Trophoblast cell (in vitro differentiated cells and primary cell): ENCODE results near the gene TBC1D7.

Source experiments
- DNase-seq, 2 donors: peaks; one replicate each; pipeline ENCODE4 v3.0.0-alpha.2; 2016
- H2AFZ ChIP-seq: 2 replicates; pipeline ENCODE4 v1.6.1; 2013; ENCODE audit warnings: low read length, moderate library complexity, mild to moderate bottlenecking; ENCODE audit not compliant: insufficient read depth, poor library complexity
- H2AK5ac ChIP-seq: 2 replicates; pipeline ENCODE4 v1.6.1; 2013; ENCODE audit warnings: mild to moderate bottlenecking, low read length
- H2BK120ac ChIP-seq: 2 replicates; pipeline ENCODE4 v1.6.1; 2013; ENCODE audit warnings: low read length, mild to moderate bottlenecking, moderate library complexity; ENCODE audit not compliant: insufficient read depth, poor library complexity
- H2BK12ac ChIP-seq: 2 replicates; pipeline ENCODE4 v1.6.1; 2013; ENCODE audit warnings: mild to moderate bottlenecking, low read length, moderate library complexity
- H2BK5ac ChIP-seq: 2 replicates; pipeline ENCODE4 v1.6.1; 2013; ENCODE audit warnings: low read length, low read depth, moderate library complexity, mild to moderate bottlenecking; ENCODE audit not compliant: poor library complexity
- H3K14ac ChIP-seq: 2 replicates; pipeline ENCODE4 v1.6.1; 2013; ENCODE audit warnings: mild to moderate bottlenecking, low read length
- H3K18ac ChIP-seq: 2 replicates; pipeline ENCODE4 v1.6.1; 2013; ENCODE audit warnings: mild to moderate bottlenecking, low read length
- H3K23ac ChIP-seq: 2 replicates; pipeline ENCODE4 v1.6.1; 2013; ENCODE audit warnings: low read length
- H3K27ac ChIP-seq: 2 replicates; pipeline ENCODE4 v1.5.1; 2013; ENCODE audit warnings: low read depth, mild to moderate bottlenecking, inconsistent platforms, low read length, moderate library complexity
- H3K27me3 ChIP-seq: 2 replicates; pipeline ENCODE4 v1.6.1; 2013; ENCODE audit warnings: inconsistent platforms, mild to moderate bottlenecking, low read length, moderate library complexity; ENCODE audit not compliant: insufficient read depth
- H3K36me3 ChIP-seq, 2 experiments: 1 replicate in 1 of 2; 2 replicates in 1 of 2; pipeline ENCODE4 v1.6.1; 2013; ENCODE audit warnings: low read length in 2 of 2, mild to moderate bottlenecking in 2 of 2, moderate library complexity in 1 of 2; ENCODE audit not compliant: insufficient read depth in 2 of 2, control insufficient read depth in 1 of 2
- H3K4ac ChIP-seq: 2 replicates; pipeline ENCODE4 v1.6.1; 2013; ENCODE audit warnings: low read depth, mild to moderate bottlenecking, low read length, moderate library complexity
- H3K4me1 ChIP-seq, 2 experiments: 1 replicate in 1 of 2; 2 replicates in 1 of 2; pipeline ENCODE4 v1.6.1; 2013; ENCODE audit warnings: low read length in 2 of 2, mild to moderate bottlenecking in 2 of 2, moderate library complexity in 1 of 2; ENCODE audit not compliant: insufficient read depth in 2 of 2, control insufficient read depth in 1 of 2
- H3K4me2 ChIP-seq: 2 replicates; pipeline ENCODE4 v1.6.1; 2013; ENCODE audit warnings: inconsistent platforms, mild to moderate bottlenecking, low read length, moderate library complexity
- H3K4me3 ChIP-seq: 2 replicates; pipeline ENCODE4 v1.5.1; 2013; ENCODE audit warnings: mild to moderate bottlenecking, low read depth, low read length, inconsistent platforms
- H3K79me1 ChIP-seq: one replicate; pipeline ENCODE4 v1.6.1; 2013; ENCODE audit warnings: low read length
- H3K79me2 ChIP-seq: 2 replicates; pipeline ENCODE4 v1.6.1; 2013; ENCODE audit warnings: low read length, mild to moderate bottlenecking; ENCODE audit not compliant: control insufficient read depth, insufficient read depth, poor library complexity
- H3K9ac ChIP-seq: 2 replicates; pipeline ENCODE4 v1.6.1; 2013; ENCODE audit warnings: mild to moderate bottlenecking, low read length
- H3K9me3 ChIP-seq: 2 replicates; pipeline ENCODE4 v1.6.1; 2013; ENCODE audit warnings: low read depth, mild to moderate bottlenecking, control low read depth, inconsistent platforms, low read length; ENCODE audit not compliant: insufficient read depth
- H4K12ac ChIP-seq: 2 replicates; pipeline ENCODE4 v1.6.1; 2013; ENCODE audit warnings: low read depth, mild to moderate bottlenecking, low read length, moderate library complexity
- H4K8ac ChIP-seq: 2 replicates; pipeline ENCODE4 v1.6.1; 2013; ENCODE audit warnings: low read depth, mild to moderate bottlenecking, low read length, moderate library complexity
- H4K91ac ChIP-seq: one replicate; pipeline ENCODE4 v1.6.1; 2013; ENCODE audit warnings: low read depth, mild to moderate bottlenecking, low read length, moderate library complexity
- WGBS: extraction: QIAGEN DNeasy Blood & Tissue Kit; methylation state at CpG from one replicate; pipeline ENCODE4 v1.1.7; 2013; ENCODE audit warnings: missing lambda C conversion rate; ENCODE audit not compliant: insufficient read length, insufficient coverage; ENCODE audit errors: extremely low coverage; 5-methylcytosine and 5-hydroxymethylcytosine counted together

Gene TBC1D7

DNA sequence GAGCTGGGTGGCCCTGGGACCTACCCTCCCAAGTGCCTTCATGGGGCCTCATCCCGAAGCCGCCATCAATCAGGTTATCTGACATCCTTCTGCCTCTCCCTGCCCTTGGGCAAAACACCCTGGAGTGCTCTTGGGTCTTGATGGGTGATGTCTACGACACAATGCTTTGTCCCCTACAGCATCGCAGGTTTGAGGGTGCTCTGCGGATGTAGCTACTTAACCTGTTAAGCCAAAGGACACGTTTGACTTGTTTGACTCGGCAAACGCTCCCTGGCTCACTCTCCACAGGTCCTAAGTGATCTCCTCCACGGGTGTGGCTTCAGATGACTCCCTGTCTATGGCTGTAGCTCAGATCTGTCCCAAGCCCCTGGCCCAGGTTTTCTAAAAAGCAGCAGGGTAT, 35.6 kb downstream of the TBC1D7 start:
- H2AFZ ChIP-seq = no peak overlapping the region
- no peak overlapping the region for H3K23ac ChIP-seq
- H3K18ac ChIP-seq = no peak overlapping the region
- H3K36me3 ChIP-seq = peaks cover 35 to 45% of the 10 kb centered on the region in 2 experiments
- H3K4me3 ChIP-seq = no peak overlapping the region
- H3K4me1 ChIP-seq = no peaks in the 10 kb centered on the region
- no peak overlapping the region for H2AK5ac ChIP-seq
- H2BK5ac ChIP-seq = no peak overlapping the region
- H3K79me1 ChIP-seq = no peaks in the 10 kb centered on the region
- H3K27ac ChIP-seq = no peak overlapping the region
- no peak overlapping the region for H4K8ac ChIP-seq
- H4K12ac ChIP-seq = no peak overlapping the region
- no peak overlapping the region for H2BK12ac ChIP-seq
- WGBS = no CpG with 5 or more reads among the region's 9 CpGs
- H4K91ac ChIP-seq = no peak overlapping the region
- peaks cover 5% of the 10 kb centered on the region for H3K9me3 ChIP-seq
- H3K79me2 ChIP-seq = no peaks in the 10 kb centered on the region
- H2BK120ac ChIP-seq = no peak overlapping the region
- no peak overlapping the region for H3K9ac ChIP-seq
- H3K14ac ChIP-seq = no peak overlapping the region
- DNase-seq = no peak
- no peak overlapping the region for H3K4me2 ChIP-seq
- no peaks in the 10 kb centered on the region for H3K27me3 ChIP-seq
- no peak overlapping the region for H3K4ac ChIP-seq

DNA sequence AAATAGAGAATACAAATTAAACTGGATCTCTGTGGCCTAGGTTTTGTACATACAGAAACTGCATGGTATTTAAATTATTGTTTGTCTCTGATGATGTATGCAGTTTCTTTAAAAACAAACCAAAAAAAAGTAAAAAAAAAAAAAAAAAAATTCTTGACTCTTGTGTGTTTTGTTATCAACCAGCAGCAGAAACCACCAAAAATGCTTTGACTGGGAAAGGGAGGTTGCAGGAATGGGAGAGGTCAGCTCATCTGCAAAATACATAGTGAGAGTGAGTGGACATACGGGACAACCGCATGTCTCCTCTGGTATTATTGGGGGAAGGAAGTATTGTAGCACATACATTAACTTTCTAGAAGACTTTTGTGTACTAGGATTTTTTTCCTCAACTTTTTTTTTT, 38.0 kb downstream of the TBC1D7 start:
- no peak for DNase-seq
- H3K36me3 ChIP-seq = peaks cover 33 to 40% of the 10 kb centered on the region in 2 experiments
- no CpG with 5 or more reads among the region's 2 CpGs for WGBS

DNA sequence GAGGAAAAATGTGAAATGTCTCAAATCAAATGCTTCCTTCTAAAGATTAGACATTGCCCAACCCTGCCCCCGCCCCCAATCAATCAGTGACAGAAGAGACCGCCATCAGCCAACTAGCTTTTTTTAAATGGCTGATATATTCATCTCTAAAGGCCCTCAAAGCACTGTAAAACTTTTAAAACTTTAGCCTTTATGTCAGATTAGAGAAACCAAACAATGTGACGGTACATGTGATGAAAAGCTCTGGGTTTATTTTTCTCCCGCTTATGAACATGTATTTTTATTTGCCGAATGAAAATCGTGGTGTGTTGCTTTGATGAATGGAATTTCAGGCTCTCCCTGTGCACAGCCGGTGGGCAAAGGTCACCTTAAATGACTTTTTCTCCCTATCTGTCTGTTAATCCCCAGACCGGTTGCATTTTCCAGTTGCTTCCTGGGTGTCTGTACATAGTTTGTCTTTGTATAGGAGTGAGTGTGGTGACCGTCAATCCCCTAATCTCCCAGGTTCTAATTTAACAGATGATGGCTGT, 38.5 kb downstream of the TBC1D7 start:
- H2AK5ac ChIP-seq = no peak overlapping the region
- no peaks in the 10 kb centered on the region for H3K27me3 ChIP-seq
- DNase-seq = no peak
- H3K79me1 ChIP-seq = no peaks in the 10 kb centered on the region
- peaks cover 32 to 38% of the 10 kb centered on the region in 2 experiments for H3K36me3 ChIP-seq
- no peak overlapping the region for H3K4ac ChIP-seq
- no peak overlapping the region for H3K9ac ChIP-seq
- no peak overlapping the region for H2BK120ac ChIP-seq
- H3K14ac ChIP-seq = no peak overlapping the region
- H4K12ac ChIP-seq = no peak overlapping the region
- H2BK5ac ChIP-seq = no peak overlapping the region
- no CpG with 5 or more reads among the region's 9 CpGs for WGBS
- H3K27ac ChIP-seq = no peak overlapping the region
- no peak overlapping the region for H3K4me3 ChIP-seq
- no peak overlapping the region for H4K91ac ChIP-seq
- H3K18ac ChIP-seq = no peak overlapping the region
- no peaks in the 10 kb centered on the region for H3K4me1 ChIP-seq
- no peak overlapping the region for H3K23ac ChIP-seq
- H2BK12ac ChIP-seq = no peak overlapping the region
- no peak overlapping the region for H4K8ac ChIP-seq
- H3K4me2 ChIP-seq = no peak overlapping the region
- H3K79me2 ChIP-seq = no peaks in the 10 kb centered on the region
- H2AFZ ChIP-seq = no peak overlapping the region
- H3K9me3 ChIP-seq = peaks cover 6% of the 10 kb centered on the region

More for the DNA sequence above, 38.0 kb downstream of the TBC1D7 start:
- Histone ChIP-seq H3K4me3 (no peak overlapping the region), H4K91ac (no peak overlapping the region), H3K9me3 (peaks cover 6% of the 10 kb centered on the region), H4K12ac (no peak overlapping the region), H3K27me3 (no peaks in the 10 kb centered on the region), H3K4ac (no peak overlapping the region), H3K79me1 (no peaks in the 10 kb centered on the region), H3K23ac (no peak overlapping the region), H3K79me2 (no peaks in the 10 kb centered on the region), H3K18ac (no peak overlapping the region), H2BK120ac (no peak overlapping the region), H3K27ac (no peak overlapping the region), H3K9ac (no peak overlapping the region), H3K4me2 (no peak overlapping the region), H4K8ac (no peak overlapping the region), H3K4me1 (no peaks in the 10 kb centered on the region), H2AFZ (no peak overlapping the region), H2AK5ac (no peak overlapping the region), H2BK12ac (no peak overlapping the region), H2BK5ac (no peak overlapping the region), H3K14ac (no peak overlapping the region)

DNA sequence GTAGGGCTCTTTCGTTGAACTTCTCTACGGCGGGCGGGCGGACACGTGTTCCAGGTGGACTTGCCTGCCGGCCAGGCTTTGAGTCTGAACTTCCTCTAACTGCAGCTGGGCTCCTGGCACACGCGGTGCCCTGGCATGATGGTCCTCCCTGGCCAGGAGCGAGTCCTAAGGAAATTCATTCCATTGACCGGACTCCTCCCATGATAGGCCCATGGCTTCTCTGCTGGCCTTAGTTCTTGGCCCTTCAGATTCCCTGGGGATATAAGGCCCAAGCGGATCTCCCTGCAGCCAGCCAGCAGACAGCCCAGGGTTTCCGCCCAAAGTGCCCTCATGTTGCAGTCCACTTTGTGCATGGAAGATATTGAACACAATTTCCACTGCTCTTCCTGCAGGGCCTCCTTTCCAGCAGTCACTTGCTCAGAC, 39.4 kb downstream of the TBC1D7 start:
- WGBS = no CpG with 5 or more reads among the region's 13 CpGs
- no peaks in the 10 kb centered on the region for H3K79me2 ChIP-seq
- no peak overlapping the region for H2AFZ ChIP-seq

More for the DNA sequence above, 39.4 kb downstream of the TBC1D7 start:
- H3K14ac ChIP-seq = no peak overlapping the region
- no peak overlapping the region for H3K4me3 ChIP-seq
- peaks cover 23 to 30% of the 10 kb centered on the region in 2 experiments for H3K36me3 ChIP-seq
- H4K91ac ChIP-seq = no peak overlapping the region
- no peak overlapping the region for H3K4ac ChIP-seq
- H3K23ac ChIP-seq = no peak overlapping the region
- H3K18ac ChIP-seq = no peak overlapping the region
- DNase-seq = no peak
- no peak overlapping the region for H2AK5ac ChIP-seq
- H3K79me1 ChIP-seq = no peaks in the 10 kb centered on the region
- H2BK120ac ChIP-seq = no peak overlapping the region
- H3K27me3 ChIP-seq = no peaks in the 10 kb centered on the region
- no peaks in the 10 kb centered on the region for H3K4me1 ChIP-seq
- no peak overlapping the region for H4K12ac ChIP-seq
- H3K27ac ChIP-seq = no peak overlapping the region
- peaks cover 6% of the 10 kb centered on the region for H3K9me3 ChIP-seq
- H2BK12ac ChIP-seq = no peak overlapping the region
- no peak overlapping the region for H2BK5ac ChIP-seq
- no peak overlapping the region for H4K8ac ChIP-seq
- no peak overlapping the region for H3K4me2 ChIP-seq
- no peak overlapping the region for H3K9ac ChIP-seq
